Hepatic stellate cell (primary cell): ENCODE data around the gene NAIF1.
"Not testable (repeated sequence)": the region's sequence is repeated elsewhere in the genome, so short reads cannot be mapped to it uniquely, and the experiment has no call there.

Experiments
- DNase-seq: peaks from one replicate; pipeline ENCODE4 v3.0.0; 2011; ENCODE audit warnings: low spot score

Gene NAIF1

DNA sequence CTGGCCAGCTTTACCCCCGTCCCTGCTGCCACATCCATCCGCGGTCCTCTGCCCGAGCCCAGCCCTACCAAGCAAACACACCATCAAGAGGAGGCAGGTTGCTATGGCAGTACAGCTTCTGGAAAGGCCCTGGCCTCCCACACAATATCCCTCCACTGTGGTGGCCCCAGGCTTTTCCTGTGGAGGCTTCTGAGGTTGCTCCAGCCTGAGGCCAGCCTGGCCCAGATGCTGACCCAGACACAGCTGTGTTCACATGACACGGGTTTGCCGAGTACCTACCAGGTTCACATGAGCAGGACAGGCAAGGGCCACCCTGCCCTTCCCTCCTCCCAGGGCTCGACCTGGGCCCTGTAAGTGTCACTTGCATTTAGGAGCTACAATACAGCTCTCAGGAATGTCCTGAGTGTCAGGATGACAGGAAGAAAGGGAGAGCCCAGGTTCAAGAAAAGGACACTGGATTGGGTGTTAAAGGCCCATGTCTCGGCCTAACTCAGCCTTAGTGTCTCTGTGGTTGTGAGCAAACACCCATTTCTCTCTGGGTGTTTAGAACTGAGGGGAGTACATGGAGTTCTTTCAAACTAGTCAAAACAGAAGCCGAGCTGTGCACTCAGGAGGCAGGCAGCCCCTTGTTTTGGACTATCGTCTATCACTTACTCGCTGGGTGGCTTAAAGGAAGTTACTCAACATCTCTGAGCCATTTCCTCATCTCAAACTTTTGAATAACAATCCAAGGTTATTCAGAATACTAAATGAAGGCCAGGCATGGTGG lies 40.2 kb downstream of the NAIF1 start:
- no peak for DNase-seq

DNA sequence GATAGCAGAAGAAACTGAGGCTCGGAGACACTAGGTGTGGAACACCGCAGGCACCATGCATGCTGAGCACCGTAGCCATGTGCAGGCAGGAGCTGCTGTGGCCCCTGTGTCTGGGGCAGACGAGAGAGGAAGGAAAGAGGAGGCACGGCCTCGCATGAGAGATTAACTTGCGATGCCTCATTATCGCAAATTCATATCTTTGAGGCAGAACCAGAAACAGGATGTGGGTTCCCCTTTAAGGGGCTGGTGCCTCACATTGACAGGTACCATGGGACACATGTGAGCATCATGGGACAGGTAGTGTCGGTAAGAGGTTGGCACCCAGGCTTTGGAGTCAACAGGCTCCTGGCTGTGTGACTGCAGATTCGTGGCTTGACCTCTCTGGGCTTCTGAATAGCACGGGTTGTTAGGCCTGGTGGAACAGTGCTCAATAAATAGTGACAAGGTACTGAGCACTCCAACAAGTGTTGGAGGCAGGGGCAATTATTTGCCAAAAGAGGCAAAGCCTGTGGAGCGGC lies 40.8 kb downstream of the NAIF1 start:
- DNase-seq: no peak

DNA sequence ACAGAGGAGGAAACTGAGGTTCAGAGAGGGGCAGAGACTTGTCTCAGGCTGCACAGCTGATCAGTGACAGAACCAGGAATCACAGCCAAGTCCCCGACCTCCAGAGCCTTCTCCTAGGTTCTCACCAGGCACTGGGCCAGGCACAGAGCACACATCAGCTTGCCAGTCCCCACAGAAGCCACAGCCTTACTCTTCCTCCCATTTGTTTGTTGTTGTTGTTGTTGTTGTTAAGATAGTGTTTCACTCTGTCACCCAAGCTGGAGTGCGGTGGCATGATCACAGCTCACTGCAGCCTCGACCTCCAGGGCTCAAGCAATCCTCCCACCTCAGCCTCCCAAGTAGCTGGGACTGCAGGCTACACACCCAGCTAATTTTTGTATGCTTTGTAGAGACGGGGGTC lies 41.4 kb downstream of the NAIF1 start:
- no peak for DNase-seq

DNA sequence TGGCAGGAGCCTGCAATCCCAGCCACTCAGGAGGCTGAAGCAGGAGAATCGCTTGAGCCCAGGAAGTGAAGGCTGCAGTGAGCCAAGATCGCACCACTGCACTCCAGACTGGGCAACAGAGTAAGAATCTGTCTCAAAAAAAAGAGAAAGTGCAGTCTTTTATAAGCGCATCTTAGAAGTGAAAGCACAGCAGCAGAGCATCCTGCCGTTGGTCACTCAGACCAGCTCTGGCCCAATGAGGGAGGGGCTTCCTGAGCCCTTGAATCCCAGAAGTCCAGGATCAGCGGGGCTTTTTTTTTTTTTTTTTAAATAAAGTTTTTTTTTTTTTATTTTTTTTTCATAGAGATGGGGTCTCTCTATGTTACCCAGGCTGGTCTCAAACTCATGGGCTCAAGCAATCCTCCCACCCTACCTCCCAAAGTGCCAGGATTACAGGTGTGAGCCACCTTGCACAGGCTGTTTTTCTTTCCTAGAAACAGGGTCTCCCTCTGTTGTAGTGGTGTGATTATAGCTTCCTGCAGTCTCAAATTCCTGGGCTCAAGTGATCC lies 42.3 kb downstream of the NAIF1 start:
- DNase-seq: no peak

DNA sequence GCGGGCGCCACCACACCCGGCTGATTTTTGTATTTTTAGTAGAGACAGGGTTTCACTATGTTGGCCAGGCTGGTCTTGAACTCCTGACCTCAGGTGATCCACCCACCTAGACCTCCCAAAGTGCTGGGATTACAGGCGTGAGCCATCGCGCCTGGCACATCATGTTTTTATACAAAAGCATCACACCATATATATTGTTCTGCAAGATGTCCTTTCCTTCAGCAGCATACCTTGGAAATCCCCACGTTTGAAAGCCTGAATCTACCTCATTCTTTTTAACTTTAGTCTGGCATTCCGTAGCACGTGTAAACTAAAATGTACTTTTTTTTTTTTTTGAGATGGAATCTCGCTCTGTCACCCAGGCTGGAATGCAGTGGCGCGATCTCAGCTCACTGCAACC lies 43.4 kb downstream of the NAIF1 start:
- DNase-seq: not testable (repeated sequence)

DNA sequence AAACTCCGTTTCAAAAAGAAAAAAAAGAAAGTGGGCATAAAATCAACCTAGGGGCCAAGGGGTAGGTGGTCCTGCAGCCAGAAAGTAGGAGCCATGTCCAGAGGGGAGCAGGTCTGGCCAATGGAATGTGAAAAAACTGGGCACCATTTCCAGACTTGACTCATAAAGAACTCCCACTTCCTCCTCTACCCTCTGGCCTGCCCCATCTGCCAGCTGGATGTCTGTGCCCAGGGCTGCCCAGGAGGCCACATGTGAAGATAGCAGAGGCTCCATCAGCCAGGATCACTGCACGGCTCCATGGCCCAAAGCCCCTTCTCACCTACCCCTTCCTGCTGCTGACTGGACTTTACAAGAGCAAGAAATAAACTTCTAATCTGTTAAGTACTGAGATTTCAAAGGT lies 44.2 kb downstream of the NAIF1 start:
- DNase-seq: no peak

DNA sequence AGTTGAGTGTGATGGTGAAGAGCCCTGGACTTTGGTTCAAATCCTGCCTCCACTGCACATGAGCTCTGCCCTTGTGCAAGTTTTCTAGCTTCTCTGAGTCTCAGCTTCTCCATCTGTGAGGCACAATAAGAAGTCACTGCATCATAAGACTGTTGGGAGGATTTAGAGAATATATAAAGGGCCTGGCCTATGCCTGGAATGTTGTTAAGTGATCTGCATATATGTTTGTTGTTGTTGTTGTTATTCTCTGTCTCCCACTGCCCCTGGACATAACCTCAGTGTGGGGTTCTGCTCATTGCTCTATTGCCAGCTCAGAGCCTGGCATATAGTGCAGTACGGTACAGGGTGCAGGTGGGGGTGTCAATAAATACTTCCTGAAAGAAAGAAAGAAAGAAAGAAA lies 46.0 kb downstream of the NAIF1 start:
- no peak for DNase-seq

DNA sequence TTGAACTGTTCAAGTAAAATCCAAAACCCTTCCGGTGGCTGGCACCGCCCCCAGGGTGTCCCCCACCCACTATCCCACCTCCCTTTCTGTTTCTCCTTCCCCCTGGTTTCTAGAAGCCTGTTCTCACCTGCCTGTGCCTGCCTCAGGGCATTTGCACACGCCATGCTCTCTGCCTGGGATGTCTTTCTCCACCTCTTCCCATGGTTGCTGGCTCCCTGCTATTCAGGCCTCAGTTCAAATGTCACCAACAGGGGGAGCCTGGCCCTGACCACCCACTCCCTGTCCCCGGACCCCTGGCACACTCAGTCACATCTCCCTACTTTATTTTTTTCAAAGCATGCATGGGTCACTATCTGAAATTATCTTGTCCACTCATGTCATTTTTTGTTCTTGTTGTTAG lies 46.4 kb downstream of the NAIF1 start:
- no peak for DNase-seq

DNA sequence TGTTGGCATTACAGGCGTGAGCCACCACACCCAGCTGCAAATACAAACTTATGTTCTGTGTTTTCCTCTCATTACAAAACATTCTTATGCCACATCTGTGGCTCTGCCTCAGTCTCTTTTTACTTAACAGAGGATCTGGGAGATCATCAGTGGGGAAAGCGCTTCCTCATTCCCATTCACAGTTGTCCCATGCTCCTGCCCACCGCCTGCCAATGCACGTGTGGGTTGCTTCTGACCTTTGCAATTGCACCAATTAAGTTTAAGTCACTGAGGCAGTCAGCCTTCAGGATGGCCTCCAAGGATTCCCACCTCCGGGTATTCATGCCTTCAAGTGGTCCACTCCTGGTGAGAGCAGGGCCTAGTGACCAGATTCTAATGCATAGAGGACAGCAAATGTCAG lies 51.4 kb downstream of the NAIF1 start:
- no peak for DNase-seq
